Keratinocyte (primary cell): ENCODE data around the gene ATPAF1. TPM values are rescaled to one million over a fixed set of nuclear protein-coding genes. Genes with fewer than 3 reads are reported as not detected.

Source experiments
- DNase-seq: peaks from one replicate; pipeline ENCODE4 v3.0.0-alpha.2; 2011; ENCODE audit warnings: low read depth, missing footprints, low spot score
- FAIRE-seq: peaks from 2 replicates; lab custom pipeline; 2011; peaks lifted over from hg19 to GRCh38; lab: Jason Lieb, UNC
- H2AFZ ChIP-seq: 2 replicates; pipeline ENCODE4 v1.6.0; 2012; ENCODE audit warnings: low read length, control low read depth, inconsistent platforms; ENCODE audit not compliant: control insufficient read depth
- H3K27ac ChIP-seq: 2 replicates; pipeline ENCODE4 v1.5.1; 2011; ENCODE audit warnings: low read length; ENCODE audit not compliant: control insufficient read depth, insufficient read depth
- H3K27me3 ChIP-seq: 3 replicates; pipeline ENCODE4 v1.6.0; 2011; ENCODE audit warnings: low read length; ENCODE audit not compliant: control insufficient read depth, insufficient read depth; ENCODE audit errors: extremely low read depth
- H3K36me3 ChIP-seq, 2 experiments: 2 replicates in 1 of 2; 3 replicates in 1 of 2; pipeline ENCODE4 v1.5.1; 2011; ENCODE audit warnings: low read length in 2 of 2, mild to moderate bottlenecking in 1 of 2; ENCODE audit not compliant: control insufficient read depth in 2 of 2, insufficient read depth in 2 of 2; ENCODE audit errors: extremely low read depth in 1 of 2
- H3K4me1 ChIP-seq: 3 replicates; pipeline ENCODE4 v1.5.1; 2011; ENCODE audit warnings: low read length; ENCODE audit not compliant: control insufficient read depth, insufficient read depth; ENCODE audit errors: extremely low read depth
- H3K4me2 ChIP-seq: 3 replicates; pipeline ENCODE4 v1.6.0; 2011; ENCODE audit warnings: low read depth, low read length; ENCODE audit not compliant: control insufficient read depth, insufficient read depth; ENCODE audit errors: extremely low read depth
- H3K4me3 ChIP-seq, 3 experiments: fragments of 200-600 bp in 1 of 3; sonication (generic) in 1 of 3; 2 replicates in 2 of 3; 3 replicates in 1 of 3; pipeline ENCODE4 v1.5.1; 2011 to 2016; ENCODE audit warnings: low read length in 3 of 3, mild to moderate bottlenecking in 3 of 3, control low read depth in 2 of 3, inconsistent platforms in 1 of 3, low read depth in 1 of 3, mixed read lengths in 1 of 3, mixed run types in 1 of 3, moderate library complexity in 1 of 3; ENCODE audit not compliant: control insufficient read depth in 2 of 3, insufficient read depth in 2 of 3; ENCODE audit errors: extremely low read depth in 1 of 3
- H3K79me2 ChIP-seq: 2 replicates; pipeline ENCODE4 v1.6.0; 2012; ENCODE audit warnings: low read length; ENCODE audit not compliant: control insufficient read depth, insufficient read depth
- H3K9ac ChIP-seq: 3 replicates; pipeline ENCODE4 v1.6.0; 2011; ENCODE audit warnings: low read length; ENCODE audit not compliant: control insufficient read depth, insufficient read depth; ENCODE audit errors: extremely low read depth
- H3K9me1 ChIP-seq: 3 replicates; pipeline ENCODE4 v1.6.0; 2011; ENCODE audit warnings: low read length; ENCODE audit not compliant: control insufficient read depth, insufficient read depth; ENCODE audit errors: extremely low read depth
- H3K9me3 ChIP-seq: 2 replicates; pipeline ENCODE4 v1.5.1; 2012; ENCODE audit warnings: low read depth, low read length; ENCODE audit not compliant: control insufficient read depth
- H4K20me1 ChIP-seq: 3 replicates; pipeline ENCODE4 v1.6.0; 2011; ENCODE audit warnings: low read length; ENCODE audit not compliant: control insufficient read depth, insufficient read depth; ENCODE audit errors: extremely low read depth
- CTCF ChIP-seq, 3 experiments: IDR thresholded peaks in 1 of 3; conservative IDR thresholded peaks in 1 of 3; optimal IDR thresholded peaks in 1 of 3; 2 replicates in 2 of 3; 3 replicates in 1 of 3; pipeline versions ENCODE3 to v1.5.1; 2011; ENCODE audit warnings: low read length in 3 of 3, mild to moderate bottlenecking in 3 of 3, moderate library complexity in 2 of 3, control low read depth in 1 of 3, inconsistent platforms in 1 of 3; ENCODE audit not compliant: insufficient read depth in 2 of 3; ENCODE audit errors: extremely low read depth in 1 of 3
- EZH2 ChIP-seq: IDR thresholded peaks from one replicate; pipeline ENCODE4 v1.6.1; 2012; ENCODE audit warnings: inconsistent platforms, mild to moderate bottlenecking, low read length, moderate library complexity
- dilution Hi-C: fragments of 300-500 bp; cut with MboI; formaldehyde crosslinking; loops from one replicate; pipeline ENCODE4 v1.7.0; 2020; ENCODE audit warnings: low sequenced_read_pairs; ENCODE audit not compliant: extremely low pct_ligation_motif_present
- polyA plus RNA-seq, 5 experiments: library from polyadenylated mRNA; depleted of rRNA in 3 of 5; stranded (reverse) in 3 of 5; stranded (forward) in 1 of 5; unstranded in 1 of 5; fragments of >200 nt; gene quantifications; 1 replicate in 1 of 5; 2 replicates in 3 of 5; 3 replicates in 1 of 5; pipeline versions ENCODE4 v1.2.1 to v1.2.3, GENCODE V29; 2011 to 2012; ENCODE audit warnings: missing spikeins in 2 of 5, low read depth in 1 of 5, low replicate concordance in 1 of 5

ATPAF1 gene
- polyA plus RNA-seq, 1 donor (not counting 4 experiments of a cell fraction or from before 2014, with no cell fraction given): 55.6 TPM

GRCh38 chr1:46672696-46673095 is 4.5 kb upstream of the ATPAF1 start:
- Histone ChIP-seq H3K9me3 (no peaks in the 10 kb centered on the region), H3K79me2 (peaks cover under 1% of the 10 kb centered on the region), H3K9ac (no peak overlapping the region), H3K4me3 (no peak overlapping the region), H3K27ac (no peak overlapping the region), H3K4me1 (peaks cover 6% of the 10 kb centered on the region), H3K36me3 (peaks cover 7 to 11% of the 10 kb centered on the region in 2 experiments), H2AFZ (no peak overlapping the region), H3K9me1 (no peaks in the 10 kb centered on the region), H3K27me3 (no peaks in the 10 kb centered on the region), H4K20me1 (no peaks in the 10 kb centered on the region), H3K4me2 (no peak overlapping the region)
- FAIRE-seq (no peak), DNase-seq (no peak)
- no peak for TF ChIP-seq CTCF (optimal IDR thresholded peaks at IDR 0.05 in 1 of 3, IDR thresholded peaks at IDR 0.05 in 1 of 3, conservative IDR thresholded peaks at IDR 0.05 in 1 of 3; ENCODE audit: extremely low read depth in 1 of 3, insufficient read depth in 2 of 3, low read length in 3 of 3)
- TF ChIP-seq EZH2: no peak
- dilution Hi-C loops: no loop called here

GRCh38 chr1:46671554-46671953 is 3.4 kb upstream of the ATPAF1 start, which contains the start of gene TEX38:
Gene TEX38, plus strand, starts transcription at chr1:46671854. Its CDS starts 81 bp downstream, at chr1:46671935.
- Histone ChIP-seq H2AFZ (no peak within 1 kb of the TSS), H3K4me3 (no peak within 1 kb of the TSS), H3K4me2 (no peak within 1 kb of the TSS), H3K27ac (no peak within 1 kb of the TSS), H3K9me1 (no peaks in the 10 kb centered on the region), H3K79me2 (peaks cover 6% of the 10 kb centered on the region), H3K4me1 (peaks cover 11% of the 10 kb centered on the region), H3K9ac (no peak within 1 kb of the TSS), H3K27me3 (no peaks in the 10 kb centered on the region), H3K36me3 (peaks cover 3 to 9% of the 10 kb centered on the region in 2 experiments), H4K20me1 (no peaks in the 10 kb centered on the region), H3K9me3 (no peaks in the 10 kb centered on the region)
- dilution Hi-C loops: no loop called here
- no peak for FAIRE-seq
- no peak for TF ChIP-seq CTCF (optimal IDR thresholded peaks at IDR 0.05 in 1 of 3, IDR thresholded peaks at IDR 0.05 in 1 of 3, conservative IDR thresholded peaks at IDR 0.05 in 1 of 3; ENCODE audit: extremely low read depth in 1 of 3, insufficient read depth in 2 of 3, low read length in 3 of 3)
- TF ChIP-seq EZH2: no peak
- no peak for DNase-seq
